Prostate gland (tissue), 2 donors: ENCODE data around the gene MYCBP. TPM values are rescaled to one million over a fixed set of nuclear protein-coding genes. Genes with fewer than 3 reads are reported as not detected.
A peak's percentile ranks its signal among the peaks of the same experiment; 100 is the strongest.
"Not testable (repeated sequence)": the region's sequence is repeated elsewhere in the genome, so short reads cannot be mapped to it uniquely, and the experiment has no call there.

ENCODE experiments used
- DNase-seq: peaks from one replicate; pipeline ENCODE4 v3.0.0-alpha.2; 2019; ENCODE audit warnings: low spot score
- H3K27ac ChIP-seq, 2 donors: fragments of 200-600 bp; sonication (generic); 2 replicates each; pipeline ENCODE4 v1.5.1; 2017 to 2019
- H3K27me3 ChIP-seq: fragments of 200-600 bp; sonication (generic); replicated peaks from 2 replicates; pipeline ENCODE4 v1.5.1; 2019; ENCODE audit not compliant: insufficient read depth
- H3K36me3 ChIP-seq, 2 donors: fragments of 200-600 bp; sonication (generic); 1 replicate in 1 of 2; 2 replicates in 1 of 2; pipeline versions ENCODE4 v1.5.1 to v1.8.1; 2017 to 2019
- H3K4me1 ChIP-seq: fragments of 200-600 bp; sonication (generic); replicated peaks from 2 replicates; pipeline ENCODE4 v1.5.1; 2019
- H3K4me3 ChIP-seq, 2 donors: fragments of 200-600 bp; sonication (generic); 2 replicates each; pipeline ENCODE4 v1.5.1; 2017 to 2019
- H3K9me3 ChIP-seq: fragments of 200-600 bp; sonication (generic); 2 replicates; pipeline ENCODE4 v1.5.1; 2017
- CTCF ChIP-seq, 4 experiments: fragments of 200-600 bp in 2 of 4; fragments of 450-650 bp in 2 of 4; sonication (generic) in 2 of 4; IDR thresholded peaks; 1 replicate in 3 of 4; 2 replicates in 1 of 4; pipeline ENCODE4 v1.5.1; 2016 to 2019; ENCODE audit warnings: antibody characterized with exemption in 4 of 4, mild to moderate bottlenecking in 2 of 4, moderate library complexity in 2 of 4
- POLR2A ChIP-seq: fragments of 450-650 bp; IDR thresholded peaks from one replicate; pipeline ENCODE4 v1.6.1; 2016; ENCODE audit warnings: antibody characterized with exemption, mild to moderate bottlenecking
- POLR2AphosphoS5 ChIP-seq: sonication (generic); formaldehyde crosslinking; IDR thresholded peaks from one replicate; pipeline ENCODE4 v1.6.1; 2017; ENCODE audit warnings: antibody characterized with exemption
- WGBS: methylation state at CpG from one replicate; pipeline ENCODE4 v1.1.5; 2018; 5-methylcytosine and 5-hydroxymethylcytosine counted together
- intact Hi-C: fragments of 100-400 bp; cut with DNase I; formaldehyde crosslinking; loops from one replicate; pipeline ENCODE4 v1.14.2; 2022
- total RNA-seq, 2 donors: library from RNA; depleted of rRNA; stranded (reverse); fragments of >200 nt; gene quantifications; one replicate each; pipeline ENCODE4 v1.1.0, GENCODE V29; 2016

The MYCBP gene
- total RNA-seq, 2 donors from 2014 or later, result 25.7 to 45.9 TPM

- WGBS, result 87% methylated on average over 3 of the region's 3 CpGs
- Histone ChIP-seq H3K27ac (no peak overlapping the region), H3K27me3 (no peaks in the 10 kb centered on the region), H3K4me3 (no peak overlapping the region), H3K36me3 (no peaks in the 10 kb centered on the region), H3K4me1 (no peaks in the 10 kb centered on the region), H3K9me3 (no peaks in the 10 kb centered on the region)
- no peak for TF ChIP-seq POLR2AphosphoS5
- no peak for TF ChIP-seq POLR2A
- no peak for TF ChIP-seq CTCF (IDR thresholded peaks at IDR 0.05)
- DNase-seq, result no peak
- intact Hi-C loops, result no loop called here
Observed at GRCh38 chr1:38846210-38846609, 26.9 kb downstream of the MYCBP start.

- H3K36me3 ChIP-seq, DNase-seq, intact Hi-C loops, H3K9me3 ChIP-seq, H3K4me3 ChIP-seq, H3K27ac ChIP-seq, H3K27me3 ChIP-seq, H3K4me1 ChIP-seq: not testable (repeated sequence)
- 94% methylated on average over 3 of the region's 3 CpGs for WGBS
Observed at GRCh38 chr1:38845088-38845487, 28.1 kb downstream of the MYCBP start.

- intact Hi-C loops, result no loop called here
- no peaks in the 10 kb centered on the region for H3K27me3 ChIP-seq
- TF ChIP-seq CTCF (IDR thresholded peaks at IDR 0.05), result no peak
- no peak for TF ChIP-seq POLR2A
- TF ChIP-seq POLR2AphosphoS5, result no peak
- H3K4me3 ChIP-seq, result no peak overlapping the region
- WGBS, result 65% methylated on average over 2 of the region's 2 CpGs
- no peaks in the 10 kb centered on the region for H3K36me3 ChIP-seq
- no peaks in the 10 kb centered on the region for H3K9me3 ChIP-seq
- DNase-seq, result no peak
- no peaks in the 10 kb centered on the region for H3K4me1 ChIP-seq
- no peak overlapping the region for H3K27ac ChIP-seq
Observed at GRCh38 chr1:38840281-38840680, 32.9 kb downstream of the MYCBP start.

GRCh38 chr1:38839363-38839762 lies 33.8 kb downstream of the MYCBP start:
- no peak for TF ChIP-seq POLR2AphosphoS5
- TF ChIP-seq POLR2A, result no peak
- no peak for TF ChIP-seq CTCF (IDR thresholded peaks at IDR 0.05)
- Histone ChIP-seq H3K9me3 (no peaks in the 10 kb centered on the region), H3K27ac (no peak overlapping the region), H3K4me1 (no peaks in the 10 kb centered on the region), H3K36me3 (no peaks in the 10 kb centered on the region), H3K27me3 (no peaks in the 10 kb centered on the region), H3K4me3 (no peak overlapping the region)
- no peak for DNase-seq
- WGBS, result 87% methylated on average over 9 of the region's 9 CpGs
- intact Hi-C loops, result loop anchor here (10.0 kb wide), 1 partner anchor 805 kb away; no protein-coding TSS in a partner anchor

GRCh38 chr1:38836316-38836715 lies 36.8 kb downstream of the MYCBP start:
- H3K27ac ChIP-seq, H3K36me3 ChIP-seq, H3K9me3 ChIP-seq, DNase-seq, H3K4me1 ChIP-seq, H3K27me3 ChIP-seq, H3K4me3 ChIP-seq: not testable (repeated sequence)
- intact Hi-C loops, result loop anchor here (10.0 kb wide), 1 partner anchor 802 kb away; no protein-coding TSS in a partner anchor
- WGBS, result 89% methylated on average over 10 of the region's 10 CpGs

GRCh38 chr1:38834937-38835827 lies 38.0 kb downstream of the MYCBP start:
- Histone ChIP-seq H3K27ac (no peak overlapping the region), H3K4me3 (no peak overlapping the region), H3K36me3 (no peaks in the 10 kb centered on the region), H3K27me3 (no peaks in the 10 kb centered on the region), H3K4me1 (no peaks in the 10 kb centered on the region), H3K9me3 (no peaks in the 10 kb centered on the region)
- TF ChIP-seq POLR2AphosphoS5 (peak; percentile 44), CTCF (IDR thresholded peaks at IDR 0.05) (peak; percentile 61 to 88 (median 82)), POLR2A (no peak)
- peak; percentile 77 for DNase-seq
- 35% methylated on average over 3 of the region's 3 CpGs for WGBS
- intact Hi-C loops, result loop anchor here (10.0 kb wide), 1 partner anchor 800 kb away; no protein-coding TSS in a partner anchor
